A549 (cell line): ENCODE results near the gene KCTD11. TPM values are rescaled to one million over a fixed set of nuclear protein-coding genes. Genes with fewer than 3 reads are reported as not detected.

ENCODE experiments used
- ATAC-seq, 2 experiments: fragments of 200-7000 bp in 1 of 2; fragments of >200 bp in 1 of 2; cut with Nextera tagmentation in 1 of 2; cut with Tn5 transposase in 1 of 2; 3 replicates each; pipeline versions ENCODE4 v1.8.0 to v1.9.1; 2018 to 2020; ENCODE audit warnings: mild to moderate bottlenecking in 1 of 2, moderate library complexity in 1 of 2
- CTCF ChIA-PET: fragments of 300-600 bp; sonication (Branson Sonifier 250); formaldehyde crosslinking; extraction: SDS; loops from one replicate; lab custom pipeline; 2021; ENCODE audit warnings: antibody characterized with exemption, inconsistent platforms; lab: Yijun Ruan, JAX
- POLR2A ChIA-PET: fragments of 350-600 bp; formaldehyde crosslinking; extraction: SDS; loops from one replicate; lab custom pipeline; 2021; ENCODE audit warnings: antibody characterized with exemption, inconsistent platforms; lab: Yijun Ruan, JAX
- DNase-seq, 2 experiments: peaks; one replicate each; pipeline versions ENCODE4 v3.0.0 to v3.0.0-alpha.2; 2011 to 2016; ENCODE audit warnings: low read depth in 1 of 2, low spot score in 1 of 2
- FAIRE-seq: peaks from 2 replicates; lab custom pipeline; 2011; peaks lifted over from hg19 to GRCh38; lab: Jason Lieb, UNC
- H3K27ac ChIP-seq, 2 experiments: fragments of >200 bp; sonication (Bioruptor Twin); formaldehyde crosslinking; 3 replicates each; pipeline ENCODE4 v1.5.1; 2016 to 2017
- H3K4me1 ChIP-seq: fragments of >200 bp; sonication (Bioruptor Twin); formaldehyde crosslinking; 3 replicates; pipeline ENCODE4 v1.6.1; 2016
- H3K4me2 ChIP-seq: fragments of >200 bp; sonication (Bioruptor Twin); formaldehyde crosslinking; 3 replicates; pipeline ENCODE4 v1.6.1; 2016
- H3K4me3 ChIP-seq: fragments of >200 bp; sonication (Bioruptor Twin); formaldehyde crosslinking; 3 replicates; pipeline ENCODE4 v1.5.1; 2016
- H3K9me3 ChIP-seq: fragments of >200 bp; sonication (Bioruptor Twin); formaldehyde crosslinking; 3 replicates; pipeline ENCODE4 v1.6.1; 2016
- BHLHE40 ChIP-seq: IDR thresholded peaks from 2 replicates; pipeline ENCODE4 v1.6.1; 2012; ENCODE audit warnings: low read depth, low read length, inconsistent platforms
- CBX8 ChIP-seq: fragments of 200-600 bp; sonication (generic); IDR thresholded peaks from 2 replicates; pipeline ENCODE4 v1.6.1; 2016
- CEBPB ChIP-seq, 2 experiments: fragments of >200 bp in 1 of 2; sonication (Bioruptor Twin) in 1 of 2; formaldehyde crosslinking in 1 of 2; IDR thresholded peaks; 2 replicates each; pipeline ENCODE4 v1.6.1; 2012 to 2016
- CHD4 ChIP-seq: fragments of 200-600 bp; sonication (generic); IDR thresholded peaks from 2 replicates; pipeline ENCODE4 v1.6.1; 2016; ENCODE audit warnings: antibody characterized with exemption, mild to moderate bottlenecking, borderline replicate concordance
- EHF ChIP-seq: fragments of 250-450 bp; sonication (Bioruptor Pico); IDR thresholded peaks from 2 replicates; pipeline ENCODE4 v1.5.0; 2020; ENCODE audit warnings: mild to moderate bottlenecking
- EHMT2 ChIP-seq: fragments of 200-600 bp; sonication (generic); IDR thresholded peaks from 2 replicates; pipeline ENCODE4 v1.6.1; 2016; ENCODE audit warnings: antibody characterized with exemption, low read depth, mild to moderate bottlenecking, moderate library complexity
- EP300 ChIP-seq, 2 experiments: fragments of >200 bp; sonication (Bioruptor Twin); formaldehyde crosslinking; IDR thresholded peaks; 2 replicates in 1 of 2; 3 replicates in 1 of 2; pipeline ENCODE4 v1.6.1; 2016 to 2017
- ESRRA ChIP-seq: fragments of 150-350 bp; IDR thresholded peaks from 2 replicates; pipeline ENCODE4 v1.6.1; 2014; ENCODE audit warnings: mild to moderate bottlenecking, low read length, borderline replicate concordance
- FOSB ChIP-seq: fragments of 250-450 bp; sonication (Bioruptor Pico); IDR thresholded peaks from 2 replicates; pipeline ENCODE4 v1.5.0; 2020; ENCODE audit warnings: mild to moderate bottlenecking, moderate library complexity
- FOSL2 ChIP-seq, 2 experiments: fragments of 450-650 bp in 1 of 2; fragments of >200 bp in 1 of 2; sonication (Bioruptor Twin) in 1 of 2; formaldehyde crosslinking; IDR thresholded peaks; 2 replicates each; pipeline versions ENCODE4 v1.5.0 to v1.6.1; 2016 to 2020; ENCODE audit warnings: mild to moderate bottlenecking in 1 of 2, moderate library complexity in 1 of 2
- GATA3 ChIP-seq: IDR thresholded peaks from 2 replicates; pipeline ENCODE4 v1.6.1; 2012; ENCODE audit warnings: borderline replicate concordance
- HDAC2 ChIP-seq: fragments of 200-600 bp; sonication (generic); IDR thresholded peaks from 2 replicates; pipeline ENCODE4 v1.6.1; 2016
- HOXB13 ChIP-seq: fragments of 250-450 bp; sonication (Bioruptor Pico); IDR thresholded peaks from 2 replicates; pipeline ENCODE4 v1.5.0; 2020; ENCODE audit warnings: low read depth, mild to moderate bottlenecking, moderate library complexity
- JUN ChIP-seq, 2 experiments: fragments of >200 bp; sonication (Bioruptor Twin); formaldehyde crosslinking; IDR thresholded peaks; 2 replicates in 1 of 2; 3 replicates in 1 of 2; pipeline ENCODE4 v1.6.1; 2016 to 2017
- JUNB ChIP-seq: fragments of >200 bp; sonication (Bioruptor Twin); formaldehyde crosslinking; IDR thresholded peaks from 2 replicates; pipeline ENCODE4 v1.6.1; 2016
- KDM5A ChIP-seq: fragments of 200-600 bp; sonication (generic); IDR thresholded peaks from 2 replicates; pipeline ENCODE4 v1.6.1; 2016; ENCODE audit warnings: antibody characterized with exemption, mild to moderate bottlenecking
- MAFK ChIP-seq: fragments of 450-650 bp; IDR thresholded peaks from 2 replicates; pipeline ENCODE4 v1.6.1; 2014; ENCODE audit not compliant: partially characterized antibody
- MAZ ChIP-seq: fragments of 150-350 bp; IDR thresholded peaks from 2 replicates; pipeline ENCODE4 v1.6.1; 2014; ENCODE audit warnings: antibody characterized with exemption, low read depth, low read length, borderline replicate concordance
- NFE2L2 ChIP-seq: fragments of 150-350 bp; conservative IDR thresholded peaks from 2 replicates; pipeline ENCODE4 v1.6.1; 2014; ENCODE audit warnings: low read length
- NPAS2 ChIP-seq: fragments of 250-450 bp; sonication (Bioruptor Pico); IDR thresholded peaks from 2 replicates; pipeline ENCODE4 v1.8.0; 2022; ENCODE audit warnings: mild to moderate bottlenecking, moderate library complexity, borderline replicate concordance
- NR3C1 ChIP-seq: fragments of >200 bp; sonication (Bioruptor Twin); formaldehyde crosslinking; IDR thresholded peaks from 3 replicates; pipeline ENCODE4 v1.6.1; 2017
- POLR2A ChIP-seq: IDR thresholded peaks from 2 replicates; pipeline ENCODE4 v1.6.1; 2012; ENCODE audit warnings: mild to moderate bottlenecking, low read length
- RAD21 ChIP-seq, 2 experiments: fragments of >200 bp in 1 of 2; sonication (Bioruptor Twin) in 1 of 2; formaldehyde crosslinking in 1 of 2; IDR thresholded peaks in 1 of 2; conservative IDR thresholded peaks in 1 of 2; 2 replicates in 1 of 2; 3 replicates in 1 of 2; pipeline ENCODE4 v1.6.1; 2012 to 2018; ENCODE audit warnings: inconsistent platforms in 1 of 2
- RFX5 ChIP-seq: fragments of 450-650 bp; IDR thresholded peaks from 2 replicates; pipeline ENCODE4 v1.7.1; 2014; ENCODE audit warnings: antibody characterized with exemption, mild to moderate bottlenecking, moderate library complexity
- RNF2 ChIP-seq: fragments of 200-600 bp; sonication (generic); IDR thresholded peaks from 2 replicates; pipeline ENCODE4 v1.6.1; 2016; ENCODE audit warnings: low read depth, mild to moderate bottlenecking, antibody characterized with exemption, moderate library complexity, borderline replicate concordance
- TFCP2L1 ChIP-seq: fragments of 250-450 bp; sonication (Bioruptor Pico); IDR thresholded peaks from 2 replicates; pipeline ENCODE4 v1.5.0; 2021; ENCODE audit warnings: mild to moderate bottlenecking
- TP53 ChIP-seq: fragments of 250-450 bp; sonication (Bioruptor Pico); IDR thresholded peaks from 2 replicates; pipeline ENCODE4 v1.5.0; 2021; ENCODE audit warnings: mild to moderate bottlenecking, moderate library complexity
- ZC3H11A ChIP-seq: fragments of 450-650 bp; IDR thresholded peaks from 2 replicates; pipeline ENCODE4 v1.6.1; 2014; ENCODE audit warnings: antibody characterized with exemption, mild to moderate bottlenecking
- ZNF302 ChIP-seq: fragments of 250-450 bp; sonication (Bioruptor Pico); IDR thresholded peaks from 2 replicates; pipeline ENCODE4 v1.9.0; 2021; ENCODE audit warnings: inconsistent platforms, mild to moderate bottlenecking, moderate library complexity
- ZSCAN20 ChIP-seq: fragments of 250-450 bp; sonication (Bioruptor Pico); IDR thresholded peaks from 2 replicates; pipeline ENCODE4 v1.8.0; 2022; ENCODE audit warnings: mild to moderate bottlenecking, moderate library complexity
- WGBS: methylation state at CpG from one replicate; pipeline ENCODE4 v1.1.6; 2017; ENCODE audit errors: missing lambda C conversion rate; 5-methylcytosine and 5-hydroxymethylcytosine counted together
- polyA minus RNA-seq: library from RNA; depleted of rRNA, polyadenylated mRNA; stranded (reverse); fragments of >200 nt; gene quantifications from 2 replicates; pipeline ENCODE4 v1.2.3, GENCODE V29; 2011; rRNA and poly(A)+ RNA removed
- polyA plus RNA-seq, 4 experiments: library from polyadenylated mRNA; depleted of rRNA in 3 of 4; stranded (reverse); fragments of >200 nt; fragmentation: RNase III in 1 of 4; extraction: RNeasy Plus Mini Kit Qiagen cat#74134 plus additional on column Dnase treatment in 1 of 4; gene quantifications; 2 replicates in 3 of 4; 3 replicates in 1 of 4; pipeline ENCODE4 v1.2.3, GENCODE V29; 2011 to 2017
- TF ChIP-seq, protein P1 (sequence below): fragments of >200 bp; sonication (Bioruptor Twin); formaldehyde crosslinking; IDR thresholded peaks from 3 replicates; pipeline ENCODE4 v1.6.1; 2016
- TF ChIP-seq, protein P2 (sequence below): fragments of >200 bp; sonication (Bioruptor Twin); formaldehyde crosslinking; IDR thresholded peaks from 3 replicates; pipeline ENCODE4 v1.5.1; 2016
- TF ChIP-seq, protein P3 (sequence below): IDR thresholded peaks from 2 replicates; pipeline ENCODE4 v1.6.1; 2012; ENCODE audit warnings: low read depth, borderline replicate concordance
- TF ChIP-seq, protein P4 (sequence below): fragments of 250-450 bp; sonication (Bioruptor Pico); IDR thresholded peaks from 2 replicates; pipeline ENCODE4 v1.5.0; 2021; ENCODE audit warnings: mild to moderate bottlenecking, moderate library complexity, borderline replicate concordance
- TF ChIP-seq, protein P5 (sequence below): fragments of >200 bp; sonication (Bioruptor Twin); formaldehyde crosslinking; IDR thresholded peaks from 2 replicates; pipeline ENCODE4 v1.6.1; 2016

Gene KCTD11
- polyA plus RNA-seq (2011; rRNA removed) (6.1 and 7.0 TPM in 2 replicates), polyA plus RNA-seq (2017; fragmentation: RNase III; extraction: RNeasy Plus Mini Kit Qiagen cat#74134 plus additional on column Dnase treatment) (9.6 to 10.7 TPM (median 10.3 TPM) in 3 replicates), polyA minus RNA-seq (6.9 and 8.8 TPM in 2 replicates)
- polyA plus RNA-seq (2012; cell fraction: cytosol; rRNA removed): 4.9 and 7.7 TPM in 2 replicates
- 11.1 and 14.7 TPM in 2 replicates for polyA plus RNA-seq (2012; cell fraction: nucleus; rRNA removed)

DNA sequence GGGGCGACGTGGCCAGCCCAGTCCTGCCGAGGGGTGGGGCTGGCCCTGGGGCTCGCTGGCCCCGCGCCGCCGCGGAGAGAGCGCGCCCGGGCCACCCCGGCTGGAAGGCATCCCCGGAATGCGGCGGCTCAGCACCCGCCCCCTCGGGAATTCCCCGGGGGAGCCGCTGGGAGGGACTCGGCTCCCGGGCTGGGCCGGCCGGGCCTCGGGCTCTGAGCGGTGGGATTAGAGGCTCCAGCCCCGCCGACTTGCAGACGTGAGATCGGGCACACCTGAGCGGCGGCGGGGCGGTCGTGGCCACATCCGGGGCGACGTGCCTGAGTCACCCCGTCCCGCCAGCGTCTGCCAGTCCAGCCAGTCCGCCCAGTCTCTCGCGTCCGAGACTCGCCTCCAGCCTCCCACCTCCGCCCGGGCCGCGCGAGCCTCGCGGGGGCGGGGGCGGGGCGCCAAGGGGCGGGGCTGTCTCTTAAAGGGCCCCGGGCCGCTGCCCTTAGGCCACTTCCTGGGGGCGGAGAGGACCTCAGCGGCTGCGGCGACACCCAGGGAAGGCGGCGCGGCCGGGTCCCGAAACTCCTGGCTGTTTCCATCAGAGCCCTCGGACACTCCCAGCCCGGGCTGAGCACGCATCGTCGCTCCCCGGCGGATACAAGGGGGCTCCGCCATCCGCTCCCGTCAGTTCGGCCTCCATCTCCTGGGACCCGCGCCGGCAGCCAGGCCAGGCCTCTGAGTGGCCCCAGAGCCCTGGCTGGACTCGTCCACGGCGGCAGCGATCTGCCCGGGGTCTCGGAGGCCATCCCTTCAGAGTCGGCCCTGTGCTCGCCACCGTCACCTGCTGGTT, at the start of gene KCTD11:
TSS of gene KCTD11 (plus strand) at position 498 of the 838 bp plus-strand sequence.
- CTCF ChIA-PET: interaction anchor here (0.6 to 18.5 kb wide), 21 partner anchors 8 to 543 kb away, joined by 3 to 433 read pairs (median 8); partner anchors contain the start of genes ACAP1, FGF11, NEURL4 and PLSCR3
- peak; percentile 57 to 79 for ATAC-seq
- H3K9me3 ChIP-seq: no peaks in the 10 kb centered on the region
- WGBS: 0% methylated on average over 26 of the region's 91 CpGs
- peak; percentile 91 to 96 for DNase-seq
- H3K4me1 ChIP-seq: peaks cover 52% of the 10 kb centered on the region
- H3K27ac ChIP-seq: peak within 1 kb of the TSS; percentile 92 to 96
- H3K4me3 ChIP-seq: peak within 1 kb of the TSS; percentile 70
- FAIRE-seq: no peak
- POLR2A ChIA-PET: interaction anchor here (0.7 to 1.5 kb wide), 8 partner anchors 15 to 335 kb away, joined by 3 to 7 read pairs (median 3); partner anchors contain the start of genes MPDU1, NEURL4, PLSCR3 and SLC16A13
- H3K4me2 ChIP-seq: peak within 1 kb of the TSS; percentile 90
- TF ChIP-seq JUNB (peak; percentile 26; the same call in 1 of the 2 replicates), RNF2 (no peak), TFCP2L1 (0 out of 2 replicates have a peak, but pooled peaks have one; percentile 40), MAFK (peak; percentile 23), HOXB13 (no peak), MAZ (no peak), RAD21 (conservative IDR thresholded peaks at IDR 0.05 in 1 of 2, IDR thresholded peaks at IDR 0.05 in 1 of 2) (no peak), ZNF302 (CRISPR knock-in tag) (no peak), HDAC2 (no peak), CBX8 (no peak), FOSL2 (IDR thresholded peaks at IDR 0.05) (no peak), FOSL2 (CRISPR knock-in tag; IDR thresholded peaks at IDR 0.05) (peak; percentile 80), EP300 (IDR thresholded peaks at IDR 0.05) (peak in 1 of 2 experiments; percentile 39; a peak in 1 of 5 replicates), NPAS2 (no peak), GATA3 (0 out of 2 replicates have a peak, but pooled peaks have one; percentile 25), FOSB (CRISPR knock-in tag) (no peak), CEBPB (IDR thresholded peaks at IDR 0.05) (no peak), JUN (IDR thresholded peaks at IDR 0.05) (peak; percentile 92 to 96), POLR2A (peak; percentile 69), NR3C1 (no peak), ZC3H11A (no peak), ZSCAN20 (CRISPR knock-in tag) (no peak), KDM5A (no peak), NFE2L2 (no peak), ESRRA (no peak), CHD4 (no peak), BHLHE40 (no peak), RFX5 (no peak), EHF (CRISPR knock-in tag) (no peak), TP53 (CRISPR knock-in tag) (0 out of 2 replicates have a peak, but pooled peaks have one; percentile 17), EHMT2 (no peak)
- TF ChIP-seq, protein P1, sequence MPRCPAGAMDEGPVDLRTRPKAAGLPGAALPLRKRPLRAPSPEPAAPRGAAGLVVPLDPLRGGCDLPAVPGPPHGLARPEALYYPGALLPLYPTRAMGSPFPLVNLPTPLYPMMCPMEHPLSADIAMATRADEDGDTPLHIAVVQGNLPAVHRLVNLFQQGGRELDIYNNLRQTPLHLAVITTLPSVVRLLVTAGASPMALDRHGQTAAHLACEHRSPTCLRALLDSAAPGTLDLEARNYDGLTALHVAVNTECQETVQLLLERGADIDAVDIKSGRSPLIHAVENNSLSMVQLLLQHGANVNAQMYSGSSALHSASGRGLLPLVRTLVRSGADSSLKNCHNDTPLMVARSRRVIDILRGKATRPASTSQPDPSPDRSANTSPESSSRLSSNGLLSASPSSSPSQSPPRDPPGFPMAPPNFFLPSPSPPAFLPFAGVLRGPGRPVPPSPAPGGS: peak; percentile 79
- TF ChIP-seq, protein P2, sequence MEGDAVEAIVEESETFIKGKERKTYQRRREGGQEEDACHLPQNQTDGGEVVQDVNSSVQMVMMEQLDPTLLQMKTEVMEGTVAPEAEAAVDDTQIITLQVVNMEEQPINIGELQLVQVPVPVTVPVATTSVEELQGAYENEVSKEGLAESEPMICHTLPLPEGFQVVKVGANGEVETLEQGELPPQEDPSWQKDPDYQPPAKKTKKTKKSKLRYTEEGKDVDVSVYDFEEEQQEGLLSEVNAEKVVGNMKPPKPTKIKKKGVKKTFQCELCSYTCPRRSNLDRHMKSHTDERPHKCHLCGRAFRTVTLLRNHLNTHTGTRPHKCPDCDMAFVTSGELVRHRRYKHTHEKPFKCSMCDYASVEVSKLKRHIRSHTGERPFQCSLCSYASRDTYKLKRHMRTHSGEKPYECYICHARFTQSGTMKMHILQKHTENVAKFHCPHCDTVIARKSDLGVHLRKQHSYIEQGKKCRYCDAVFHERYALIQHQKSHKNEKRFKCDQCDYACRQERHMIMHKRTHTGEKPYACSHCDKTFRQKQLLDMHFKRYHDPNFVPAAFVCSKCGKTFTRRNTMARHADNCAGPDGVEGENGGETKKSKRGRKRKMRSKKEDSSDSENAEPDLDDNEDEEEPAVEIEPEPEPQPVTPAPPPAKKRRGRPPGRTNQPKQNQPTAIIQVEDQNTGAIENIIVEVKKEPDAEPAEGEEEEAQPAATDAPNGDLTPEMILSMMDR: peak; percentile 60
- TF ChIP-seq, protein P3, sequence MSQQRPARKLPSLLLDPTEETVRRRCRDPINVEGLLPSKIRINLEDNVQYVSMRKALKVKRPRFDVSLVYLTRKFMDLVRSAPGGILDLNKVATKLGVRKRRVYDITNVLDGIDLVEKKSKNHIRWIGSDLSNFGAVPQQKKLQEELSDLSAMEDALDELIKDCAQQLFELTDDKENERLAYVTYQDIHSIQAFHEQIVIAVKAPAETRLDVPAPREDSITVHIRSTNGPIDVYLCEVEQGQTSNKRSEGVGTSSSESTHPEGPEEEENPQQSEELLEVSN: no peak
- TF ChIP-seq, protein P4, sequence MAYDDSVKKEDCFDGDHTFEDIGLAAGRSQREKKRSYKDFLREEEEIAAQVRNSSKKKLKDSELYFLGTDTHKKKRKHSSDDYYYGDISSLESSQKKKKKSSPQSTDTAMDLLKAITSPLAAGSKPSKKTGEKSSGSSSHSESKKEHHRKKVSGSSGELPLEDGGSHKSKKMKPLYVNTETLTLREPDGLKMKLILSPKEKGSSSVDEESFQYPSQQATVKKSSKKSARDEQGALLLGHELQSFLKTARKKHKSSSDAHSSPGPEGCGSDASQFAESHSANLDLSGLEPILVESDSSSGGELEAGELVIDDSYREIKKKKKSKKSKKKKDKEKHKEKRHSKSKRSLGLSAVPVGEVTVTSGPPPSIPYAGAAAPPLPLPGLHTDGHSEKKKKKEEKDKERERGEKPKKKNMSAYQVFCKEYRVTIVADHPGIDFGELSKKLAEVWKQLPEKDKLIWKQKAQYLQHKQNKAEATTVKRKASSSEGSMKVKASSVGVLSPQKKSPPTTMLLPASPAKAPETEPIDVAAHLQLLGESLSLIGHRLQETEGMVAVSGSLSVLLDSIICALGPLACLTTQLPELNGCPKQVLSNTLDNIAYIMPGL (CRISPR knock-in tag): peak; percentile 68; the same call in 1 of the 2 replicates
- TF ChIP-seq, protein P5, sequence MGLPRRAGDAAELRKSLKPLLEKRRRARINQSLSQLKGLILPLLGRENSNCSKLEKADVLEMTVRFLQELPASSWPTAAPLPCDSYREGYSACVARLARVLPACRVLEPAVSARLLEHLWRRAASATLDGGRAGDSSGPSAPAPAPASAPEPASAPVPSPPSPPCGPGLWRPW: no peak
